Measurements from ENCODE around the gene FRRS1L. TPM values are rescaled to one million over a fixed set of nuclear protein-coding genes. Genes with fewer than 3 reads are reported as not detected.

The FRRS1L gene
- total RNA-seq, 1 donor from 2014 or later, result 0.69 TPM

DNA sequence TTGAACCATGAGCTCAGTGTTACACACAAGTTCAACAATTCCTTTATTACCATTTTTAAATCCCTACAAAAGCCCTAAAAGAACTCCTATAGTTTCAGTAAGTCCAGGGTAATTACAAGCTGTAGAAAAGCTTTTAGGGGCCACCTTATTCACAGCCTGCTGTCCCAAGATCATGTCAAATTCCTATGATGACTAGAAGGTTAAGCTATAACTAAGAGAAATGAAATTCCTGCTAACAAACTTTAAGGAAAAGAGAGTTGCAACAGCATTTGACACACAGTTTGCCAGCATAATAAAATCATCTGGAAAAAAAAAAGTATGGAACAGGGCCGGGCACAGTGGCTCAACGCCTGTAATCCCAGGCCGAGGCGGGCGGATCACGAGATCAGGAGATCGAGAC lies 78.8 kb downstream of the FRRS1L start:
- H3K4me3 ChIP-seq (ENCODE audit: low read depth, low read length), result no peak overlapping the region
- DNase-seq (ENCODE audit: low read depth), result no peak
- TF ChIP-seq, protein P1, sequence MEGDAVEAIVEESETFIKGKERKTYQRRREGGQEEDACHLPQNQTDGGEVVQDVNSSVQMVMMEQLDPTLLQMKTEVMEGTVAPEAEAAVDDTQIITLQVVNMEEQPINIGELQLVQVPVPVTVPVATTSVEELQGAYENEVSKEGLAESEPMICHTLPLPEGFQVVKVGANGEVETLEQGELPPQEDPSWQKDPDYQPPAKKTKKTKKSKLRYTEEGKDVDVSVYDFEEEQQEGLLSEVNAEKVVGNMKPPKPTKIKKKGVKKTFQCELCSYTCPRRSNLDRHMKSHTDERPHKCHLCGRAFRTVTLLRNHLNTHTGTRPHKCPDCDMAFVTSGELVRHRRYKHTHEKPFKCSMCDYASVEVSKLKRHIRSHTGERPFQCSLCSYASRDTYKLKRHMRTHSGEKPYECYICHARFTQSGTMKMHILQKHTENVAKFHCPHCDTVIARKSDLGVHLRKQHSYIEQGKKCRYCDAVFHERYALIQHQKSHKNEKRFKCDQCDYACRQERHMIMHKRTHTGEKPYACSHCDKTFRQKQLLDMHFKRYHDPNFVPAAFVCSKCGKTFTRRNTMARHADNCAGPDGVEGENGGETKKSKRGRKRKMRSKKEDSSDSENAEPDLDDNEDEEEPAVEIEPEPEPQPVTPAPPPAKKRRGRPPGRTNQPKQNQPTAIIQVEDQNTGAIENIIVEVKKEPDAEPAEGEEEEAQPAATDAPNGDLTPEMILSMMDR (conservative IDR thresholded peaks at IDR 0.05; ENCODE audit: low read depth, low read length), result no peak

DNA sequence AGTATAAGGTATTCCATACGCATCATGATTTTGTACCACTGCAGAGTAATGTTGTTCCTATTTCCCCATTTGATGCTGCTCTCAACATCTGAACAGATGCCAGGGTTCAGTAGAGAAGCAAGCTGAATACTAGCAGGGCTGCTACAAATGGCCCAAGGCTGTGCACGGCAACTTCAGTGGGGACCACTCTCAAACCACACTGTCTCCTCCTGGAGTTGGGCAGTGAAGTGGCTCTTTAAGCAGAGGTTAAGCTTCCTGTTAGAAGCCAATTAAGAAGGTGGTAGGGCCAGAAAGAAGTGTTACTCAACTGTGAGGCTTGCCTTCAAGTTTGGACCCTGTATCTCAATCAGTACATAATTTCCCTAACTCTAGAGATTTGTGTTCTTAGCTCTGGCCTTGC lies 79.3 kb downstream of the FRRS1L start:
- TF ChIP-seq, protein P1 (conservative IDR thresholded peaks at IDR 0.05; ENCODE audit: low read depth, low read length), result no peak
- DNase-seq (ENCODE audit: low read depth), result no peak
- H3K4me3 ChIP-seq (ENCODE audit: low read depth, low read length), result no peak overlapping the region

DNA sequence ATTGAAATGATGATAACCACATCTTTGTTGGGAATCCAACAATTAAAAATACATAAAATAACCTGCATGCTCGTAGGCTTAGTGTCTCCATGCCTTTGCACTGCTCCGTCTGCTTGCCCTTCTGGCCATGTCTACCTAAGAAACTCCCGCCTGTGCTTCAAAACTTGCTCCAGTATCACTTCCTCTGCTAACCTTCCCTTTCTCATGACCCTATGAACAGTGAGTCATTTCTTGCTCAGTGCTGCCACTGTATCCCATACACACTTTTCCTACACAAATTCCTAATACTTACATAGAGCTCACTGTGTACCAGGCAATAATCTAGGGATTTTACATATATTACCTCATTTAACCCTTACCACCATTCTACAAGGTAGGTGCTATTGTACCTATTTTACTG lies 80.8 kb downstream of the FRRS1L start:
- no peak overlapping the region for H3K4me3 ChIP-seq (ENCODE audit: low read depth, low read length)
- DNase-seq (ENCODE audit: low read depth), result no peak

DNA sequence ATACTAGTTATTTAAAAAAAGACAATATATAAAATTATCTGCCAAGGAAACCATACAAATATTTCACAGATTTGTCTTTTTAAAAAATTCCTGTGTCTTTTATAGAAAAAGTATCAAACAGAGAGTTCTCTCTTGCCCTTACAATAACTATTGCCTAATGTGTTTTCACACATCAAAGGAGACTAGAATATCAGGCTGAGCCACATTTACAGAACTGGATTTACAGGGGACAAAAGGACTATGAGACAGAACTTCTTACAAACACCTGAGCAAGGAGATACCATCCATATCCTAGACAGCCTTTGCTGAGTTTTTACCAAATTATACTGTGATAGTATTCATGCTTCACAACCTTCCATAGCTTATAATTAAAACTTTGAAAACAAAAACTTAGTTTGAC lies 81.5 kb downstream of the FRRS1L start:
- no peak overlapping the region for H3K4me3 ChIP-seq (ENCODE audit: low read depth, low read length)
- no peak for DNase-seq (ENCODE audit: low read depth)
- TF ChIP-seq, protein P1 (conservative IDR thresholded peaks at IDR 0.05; ENCODE audit: low read depth, low read length), result no peak

More for the DNA sequence above, 80.8 kb downstream of the FRRS1L start:
- TF ChIP-seq, protein P1 (conservative IDR thresholded peaks at IDR 0.05; ENCODE audit: low read depth, low read length), result no peak

DNA sequence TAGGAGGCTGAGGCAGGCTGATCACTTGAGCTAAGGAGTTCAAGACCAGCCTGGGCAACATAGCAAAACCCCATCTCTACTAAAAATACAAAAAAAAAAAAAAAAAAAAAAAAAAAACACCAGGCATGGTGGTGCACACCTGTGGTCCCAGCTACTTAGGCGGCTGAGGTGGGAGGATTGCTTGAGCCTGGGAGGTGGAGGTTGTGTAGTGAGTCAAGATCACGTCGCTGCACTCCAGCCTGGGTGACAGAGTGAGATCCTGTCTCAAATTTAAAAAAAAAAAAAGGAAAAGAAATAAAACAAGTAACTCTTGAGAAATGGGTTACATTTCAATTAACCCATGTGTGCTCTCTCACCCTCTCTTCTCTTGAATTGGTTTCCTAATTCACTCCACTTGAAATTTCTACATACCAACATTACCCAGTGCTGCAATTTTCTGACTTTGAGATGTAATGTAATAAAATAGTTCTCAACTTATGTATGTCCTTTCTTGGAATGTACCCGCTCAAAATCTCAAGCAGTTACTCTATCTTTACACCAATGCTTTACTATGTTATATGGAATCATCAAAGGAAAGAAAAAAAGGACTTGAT lies 83.1 kb downstream of the FRRS1L start:
- DNase-seq (ENCODE audit: low read depth), result no peak
- TF ChIP-seq, protein P1 (conservative IDR thresholded peaks at IDR 0.05; ENCODE audit: low read depth, low read length), result no peak
- no peak overlapping the region for H3K4me3 ChIP-seq (ENCODE audit: low read depth, low read length)

DNA sequence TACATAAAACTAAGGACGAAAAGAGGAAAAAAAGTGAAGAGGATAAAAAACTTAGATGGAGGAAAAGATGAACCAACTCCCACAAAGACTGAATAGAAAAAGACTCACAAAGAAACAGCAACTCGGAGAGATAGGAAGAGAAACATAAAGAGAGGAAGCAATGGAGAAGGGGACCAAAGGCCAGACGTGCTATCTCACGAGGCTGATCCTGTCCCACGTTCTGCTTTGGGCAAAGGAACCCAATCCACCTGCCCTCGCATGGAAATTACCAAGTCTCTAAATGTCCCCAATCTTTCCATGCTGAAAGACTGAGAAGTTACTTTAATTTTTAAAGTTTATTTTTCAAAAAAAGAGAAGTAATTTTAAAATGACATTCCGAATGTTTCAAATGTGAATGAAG lies 83.9 kb downstream of the FRRS1L start:
- no peak overlapping the region for H3K4me3 ChIP-seq (ENCODE audit: low read depth, low read length)
- DNase-seq (ENCODE audit: low read depth), result no peak
- TF ChIP-seq, protein P1 (conservative IDR thresholded peaks at IDR 0.05; ENCODE audit: low read depth, low read length), result no peak

DNA sequence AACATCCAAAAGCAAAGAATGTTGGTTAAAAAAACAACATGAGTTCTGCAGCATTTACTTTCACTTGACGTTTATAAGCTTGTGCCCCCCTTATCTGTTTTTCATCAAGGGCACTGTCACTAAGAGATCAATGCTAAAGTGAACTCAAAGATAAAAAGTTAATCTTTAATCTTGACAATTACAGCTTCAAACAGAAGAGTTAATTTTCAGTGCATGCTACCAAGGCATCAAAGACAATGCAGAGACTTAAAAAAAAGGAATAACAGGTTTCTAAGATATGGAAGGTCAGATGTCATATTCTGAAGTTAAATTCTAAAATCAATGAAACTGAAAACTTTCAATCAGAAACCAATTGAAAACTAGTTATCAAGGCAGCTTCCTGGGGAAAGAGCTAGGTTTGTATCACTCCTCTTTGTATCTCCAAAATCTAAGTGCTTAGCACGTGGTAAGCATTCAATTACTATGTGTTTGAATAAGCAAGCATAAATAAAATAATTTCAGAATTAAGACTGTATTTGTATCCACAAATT lies 84.9 kb downstream of the FRRS1L start:
- DNase-seq (ENCODE audit: low read depth), result no peak
- H3K4me3 ChIP-seq (ENCODE audit: low read depth, low read length), result no peak overlapping the region
- TF ChIP-seq, protein P1 (conservative IDR thresholded peaks at IDR 0.05; ENCODE audit: low read depth, low read length), result no peak
